ENCODE measurements around the gene TMEM174.

Gene TMEM174

DNA sequence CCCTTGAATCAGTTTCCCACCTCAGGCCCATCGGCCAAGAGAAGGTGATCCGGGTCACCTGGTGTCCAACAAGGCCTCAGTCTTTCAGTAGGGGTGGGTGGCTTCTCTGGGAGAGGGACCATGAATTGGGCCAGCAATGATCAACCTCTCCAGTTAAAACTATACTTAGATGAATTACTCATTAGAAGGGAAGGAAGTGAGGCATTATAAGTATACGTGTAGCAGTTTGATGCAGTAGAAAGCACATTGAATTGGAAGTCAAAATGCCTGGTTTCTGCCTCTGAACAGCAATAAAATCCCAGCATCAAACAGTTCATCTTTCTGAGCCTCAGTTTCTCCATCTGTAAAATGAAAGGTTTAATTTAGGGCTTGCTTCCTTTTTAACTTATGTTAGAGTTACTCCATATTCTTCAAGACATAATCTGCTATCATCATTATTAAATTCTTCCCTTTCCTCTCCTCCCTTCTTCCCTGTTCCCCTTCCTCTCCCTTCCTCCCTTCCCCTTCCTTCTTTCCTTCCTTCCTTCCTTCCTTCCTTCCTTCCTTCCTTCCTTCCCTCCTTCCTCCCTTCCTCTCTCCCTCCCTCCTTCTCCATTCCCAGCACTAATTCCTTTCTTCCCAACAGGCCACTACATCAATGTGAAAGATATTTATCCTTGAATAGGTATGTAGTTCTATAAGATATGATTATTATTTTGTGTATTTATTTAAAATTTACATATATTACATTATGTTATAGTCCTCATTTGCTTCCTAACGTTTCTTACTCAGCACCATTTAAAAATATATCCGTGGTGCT lies 18.6 kb upstream of the TMEM174 start:
- TF ChIP-seq FOXM1 (IDR thresholded peaks at IDR 0.05; ENCODE audit: borderline replicate concordance, low read depth) (no peak), NFIC (IDR thresholded peaks at IDR 0.05) (no peak), EP300 (IDR thresholded peaks at IDR 0.05; ENCODE audit: borderline replicate concordance) (no peak)

DNA sequence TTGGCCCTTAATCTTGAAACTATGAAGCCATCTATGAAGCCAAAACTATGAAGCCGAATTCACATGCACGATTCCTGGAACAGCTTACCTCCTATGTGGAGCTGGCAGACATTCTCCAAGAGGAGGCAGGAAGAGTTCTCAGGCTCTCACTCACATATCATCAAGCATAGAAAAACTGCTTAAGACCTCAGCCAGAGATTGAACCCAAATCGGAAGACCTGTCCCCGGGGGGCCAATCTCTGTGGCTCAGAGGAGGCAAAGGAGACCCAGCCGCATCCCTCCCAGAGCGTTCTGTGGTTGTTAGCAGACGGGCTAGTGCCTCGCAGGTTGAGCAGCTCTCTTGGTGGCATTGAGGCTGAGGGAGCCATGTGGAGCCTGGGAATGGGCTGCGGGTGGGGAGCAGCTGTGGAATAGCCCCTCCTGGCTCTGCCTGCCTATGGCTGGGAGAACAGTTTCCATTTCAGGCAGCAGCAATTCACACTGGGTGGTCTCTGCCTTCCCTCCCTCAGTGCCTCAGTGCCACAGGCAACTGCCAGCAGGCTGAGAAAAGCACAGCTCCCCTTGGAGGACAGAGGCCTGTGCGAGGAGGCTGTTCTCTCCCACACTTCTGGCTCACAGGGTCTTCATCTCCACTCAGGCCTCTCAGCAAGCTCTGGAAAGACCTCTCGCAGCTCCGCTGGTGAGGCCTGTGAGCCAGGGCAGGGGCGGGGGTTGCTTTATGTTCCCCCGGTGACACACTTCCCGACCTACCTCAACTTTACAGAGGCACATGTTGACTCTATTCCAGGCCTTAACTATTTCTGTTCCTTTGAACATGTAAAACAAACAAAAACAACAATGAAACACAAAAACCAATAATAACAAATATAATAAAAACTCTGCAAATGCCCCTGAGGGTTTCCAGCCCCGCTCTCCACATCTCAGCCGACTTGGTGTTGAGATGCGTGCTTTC lies 17.4 kb upstream of the TMEM174 start:
- TF ChIP-seq RAD21 (IDR thresholded peaks at IDR 0.05; ENCODE audit: low read depth) (no peak), FOXM1 (IDR thresholded peaks at IDR 0.05; ENCODE audit: borderline replicate concordance, low read depth) (no peak), EGR1 (IDR thresholded peaks at IDR 0.05) (no peak)

DNA sequence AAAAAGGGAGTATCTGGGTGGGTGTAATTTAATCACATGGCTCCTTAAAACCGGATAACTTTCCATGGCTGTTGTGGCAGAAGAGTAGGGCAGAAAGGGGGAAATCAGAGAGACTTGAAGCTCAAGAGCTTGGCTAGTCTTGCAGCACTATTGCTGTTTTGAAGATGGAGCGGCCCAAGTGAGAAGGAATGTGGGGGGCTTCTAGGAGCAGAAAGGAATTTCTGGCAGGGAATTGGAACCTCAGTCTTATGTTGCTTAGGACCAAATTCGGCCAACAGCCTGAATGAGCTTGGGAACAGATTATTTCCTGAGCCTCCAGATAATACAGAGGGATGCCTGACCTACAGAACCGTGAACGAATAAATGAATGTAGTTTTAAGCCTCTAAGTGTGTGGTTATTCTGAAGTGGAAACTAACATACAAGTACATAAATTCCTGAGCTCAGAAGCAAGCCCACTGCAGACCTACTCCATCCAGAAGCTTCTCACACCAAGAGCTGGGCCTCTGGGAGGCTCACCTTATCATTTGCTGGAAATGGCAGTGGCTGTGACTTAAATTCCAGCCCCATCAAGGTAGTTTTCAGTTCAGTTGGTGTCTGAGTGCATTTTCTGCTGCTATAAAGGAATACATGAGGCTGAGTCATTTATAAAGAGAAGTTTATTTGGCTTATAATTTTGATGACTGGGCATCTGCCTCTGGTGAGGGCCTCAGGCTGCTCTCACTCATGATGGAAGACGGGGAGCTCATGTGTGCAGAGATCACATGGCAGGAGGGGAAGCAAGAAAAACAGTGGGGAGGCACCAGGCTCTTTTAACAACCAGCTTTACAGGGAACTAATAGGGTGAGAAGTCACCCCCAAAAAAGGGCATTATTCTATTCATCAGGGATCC lies 15.3 kb upstream of the TMEM174 start:
- TF ChIP-seq, protein P1, sequence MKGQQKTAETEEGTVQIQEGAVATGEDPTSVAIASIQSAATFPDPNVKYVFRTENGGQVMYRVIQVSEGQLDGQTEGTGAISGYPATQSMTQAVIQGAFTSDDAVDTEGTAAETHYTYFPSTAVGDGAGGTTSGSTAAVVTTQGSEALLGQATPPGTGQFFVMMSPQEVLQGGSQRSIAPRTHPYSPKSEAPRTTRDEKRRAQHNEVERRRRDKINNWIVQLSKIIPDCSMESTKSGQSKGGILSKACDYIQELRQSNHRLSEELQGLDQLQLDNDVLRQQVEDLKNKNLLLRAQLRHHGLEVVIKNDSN (IDR thresholded peaks at IDR 0.05): no peak
- TF ChIP-seq YY1 (IDR thresholded peaks at IDR 0.05; ENCODE audit: low read depth) (no peak), NFIC (IDR thresholded peaks at IDR 0.05) (no peak), CREB1 (IDR thresholded peaks at IDR 0.05; ENCODE audit: low read depth) (no peak), TEAD4 (IDR thresholded peaks at IDR 0.05) (no peak), TAF1 (IDR thresholded peaks at IDR 0.05; ENCODE audit: low read depth) (no peak), RAD21 (IDR thresholded peaks at IDR 0.05; ENCODE audit: low read depth) (no peak), EGR1 (IDR thresholded peaks at IDR 0.05) (no peak), ZBTB7A (IDR thresholded peaks at IDR 0.05; ENCODE audit: low read depth) (no peak), CEBPB (IDR thresholded peaks at IDR 0.05) (no peak)
- TF ChIP-seq, protein P2, sequence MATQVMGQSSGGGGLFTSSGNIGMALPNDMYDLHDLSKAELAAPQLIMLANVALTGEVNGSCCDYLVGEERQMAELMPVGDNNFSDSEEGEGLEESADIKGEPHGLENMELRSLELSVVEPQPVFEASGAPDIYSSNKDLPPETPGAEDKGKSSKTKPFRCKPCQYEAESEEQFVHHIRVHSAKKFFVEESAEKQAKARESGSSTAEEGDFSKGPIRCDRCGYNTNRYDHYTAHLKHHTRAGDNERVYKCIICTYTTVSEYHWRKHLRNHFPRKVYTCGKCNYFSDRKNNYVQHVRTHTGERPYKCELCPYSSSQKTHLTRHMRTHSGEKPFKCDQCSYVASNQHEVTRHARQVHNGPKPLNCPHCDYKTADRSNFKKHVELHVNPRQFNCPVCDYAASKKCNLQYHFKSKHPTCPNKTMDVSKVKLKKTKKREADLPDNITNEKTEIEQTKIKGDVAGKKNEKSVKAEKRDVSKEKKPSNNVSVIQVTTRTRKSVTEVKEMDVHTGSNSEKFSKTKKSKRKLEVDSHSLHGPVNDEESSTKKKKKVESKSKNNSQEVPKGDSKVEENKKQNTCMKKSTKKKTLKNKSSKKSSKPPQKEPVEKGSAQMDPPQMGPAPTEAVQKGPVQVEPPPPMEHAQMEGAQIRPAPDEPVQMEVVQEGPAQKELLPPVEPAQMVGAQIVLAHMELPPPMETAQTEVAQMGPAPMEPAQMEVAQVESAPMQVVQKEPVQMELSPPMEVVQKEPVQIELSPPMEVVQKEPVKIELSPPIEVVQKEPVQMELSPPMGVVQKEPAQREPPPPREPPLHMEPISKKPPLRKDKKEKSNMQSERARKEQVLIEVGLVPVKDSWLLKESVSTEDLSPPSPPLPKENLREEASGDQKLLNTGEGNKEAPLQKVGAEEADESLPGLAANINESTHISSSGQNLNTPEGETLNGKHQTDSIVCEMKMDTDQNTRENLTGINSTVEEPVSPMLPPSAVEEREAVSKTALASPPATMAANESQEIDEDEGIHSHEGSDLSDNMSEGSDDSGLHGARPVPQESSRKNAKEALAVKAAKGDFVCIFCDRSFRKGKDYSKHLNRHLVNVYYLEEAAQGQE (IDR thresholded peaks at IDR 0.05; ENCODE audit: low read depth): no peak
- TF ChIP-seq, protein P3, sequence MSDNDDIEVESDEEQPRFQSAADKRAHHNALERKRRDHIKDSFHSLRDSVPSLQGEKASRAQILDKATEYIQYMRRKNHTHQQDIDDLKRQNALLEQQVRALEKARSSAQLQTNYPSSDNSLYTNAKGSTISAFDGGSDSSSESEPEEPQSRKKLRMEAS (IDR thresholded peaks at IDR 0.05): no peak

DNA sequence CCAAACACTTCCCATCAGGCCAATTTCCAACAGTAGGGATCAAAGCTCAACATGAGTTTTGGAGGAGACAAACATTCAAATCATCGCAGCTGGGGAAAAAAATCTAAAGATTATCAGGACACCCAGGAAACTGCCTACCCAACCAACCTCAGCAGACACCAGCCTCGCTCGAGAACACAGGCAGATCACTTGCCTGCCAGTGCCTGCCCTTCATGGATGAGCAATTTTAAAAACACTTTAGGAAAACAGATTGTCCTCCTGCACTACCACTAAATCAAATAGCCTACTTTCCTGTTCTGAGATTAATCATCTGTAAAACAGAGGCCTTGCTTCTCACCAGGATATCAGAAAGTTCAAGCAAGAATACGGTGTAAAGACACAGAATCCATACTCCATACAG lies 14.7 kb upstream of the TMEM174 start:
- no peak for TF ChIP-seq EP300 (IDR thresholded peaks at IDR 0.05; ENCODE audit: borderline replicate concordance)
- TF ChIP-seq EGR1 (IDR thresholded peaks at IDR 0.05): no peak
- no peak for TF ChIP-seq TEAD4 (IDR thresholded peaks at IDR 0.05)
- TF ChIP-seq, protein P1 (IDR thresholded peaks at IDR 0.05): no peak
- no peak for TF ChIP-seq RAD21 (IDR thresholded peaks at IDR 0.05; ENCODE audit: low read depth)
- no peak for TF ChIP-seq ZBTB7A (IDR thresholded peaks at IDR 0.05; ENCODE audit: low read depth)
- TF ChIP-seq YY1 (IDR thresholded peaks at IDR 0.05; ENCODE audit: low read depth): no peak
- no peak for TF ChIP-seq NFIC (IDR thresholded peaks at IDR 0.05)
- TF ChIP-seq CEBPB (IDR thresholded peaks at IDR 0.05): no peak

DNA sequence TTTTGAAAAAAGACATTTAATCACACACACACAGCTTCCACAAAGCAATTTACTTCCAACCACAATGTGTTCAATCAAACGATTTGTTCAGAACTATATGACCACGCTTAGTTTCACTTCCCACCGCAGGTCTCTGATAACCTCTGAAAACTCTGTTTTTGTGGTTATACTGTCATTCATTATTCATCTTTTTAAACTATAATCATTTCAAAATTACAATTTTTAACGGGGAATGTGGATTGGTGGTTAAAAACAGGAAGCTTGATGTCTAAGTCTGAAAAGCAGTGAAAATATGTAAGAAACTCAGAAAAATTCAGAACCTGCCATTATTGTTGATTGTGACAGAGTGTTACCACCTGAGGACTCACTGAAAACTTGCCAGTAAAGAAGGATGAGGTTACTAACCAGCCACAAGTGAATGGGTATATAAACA lies 12.7 kb upstream of the TMEM174 start:
- TF ChIP-seq CEBPB (IDR thresholded peaks at IDR 0.05): no peak
- no peak for TF ChIP-seq EP300 (IDR thresholded peaks at IDR 0.05; ENCODE audit: borderline replicate concordance)
- TF ChIP-seq, protein P3 (IDR thresholded peaks at IDR 0.05): no peak
- TF ChIP-seq FOXM1 (IDR thresholded peaks at IDR 0.05; ENCODE audit: borderline replicate concordance, low read depth): no peak
- no peak for TF ChIP-seq NFIC (IDR thresholded peaks at IDR 0.05)
- TF ChIP-seq, protein P1 (IDR thresholded peaks at IDR 0.05): no peak
- TF ChIP-seq EGR1 (IDR thresholded peaks at IDR 0.05): no peak
- no peak for TF ChIP-seq TCF12 (IDR thresholded peaks at IDR 0.05; ENCODE audit: low read depth)
- TF ChIP-seq ZBTB7A (IDR thresholded peaks at IDR 0.05; ENCODE audit: low read depth): no peak
- TF ChIP-seq, protein P2 (IDR thresholded peaks at IDR 0.05; ENCODE audit: low read depth): no peak
- TF ChIP-seq TAF1 (IDR thresholded peaks at IDR 0.05; ENCODE audit: low read depth): no peak
- TF ChIP-seq YY1 (IDR thresholded peaks at IDR 0.05; ENCODE audit: low read depth): no peak

Measured in Ishikawa (cell line).